ENCODE results near the gene RNF14.
A peak's percentile ranks its signal among the peaks of the same experiment; 100 is the strongest.

DNA sequence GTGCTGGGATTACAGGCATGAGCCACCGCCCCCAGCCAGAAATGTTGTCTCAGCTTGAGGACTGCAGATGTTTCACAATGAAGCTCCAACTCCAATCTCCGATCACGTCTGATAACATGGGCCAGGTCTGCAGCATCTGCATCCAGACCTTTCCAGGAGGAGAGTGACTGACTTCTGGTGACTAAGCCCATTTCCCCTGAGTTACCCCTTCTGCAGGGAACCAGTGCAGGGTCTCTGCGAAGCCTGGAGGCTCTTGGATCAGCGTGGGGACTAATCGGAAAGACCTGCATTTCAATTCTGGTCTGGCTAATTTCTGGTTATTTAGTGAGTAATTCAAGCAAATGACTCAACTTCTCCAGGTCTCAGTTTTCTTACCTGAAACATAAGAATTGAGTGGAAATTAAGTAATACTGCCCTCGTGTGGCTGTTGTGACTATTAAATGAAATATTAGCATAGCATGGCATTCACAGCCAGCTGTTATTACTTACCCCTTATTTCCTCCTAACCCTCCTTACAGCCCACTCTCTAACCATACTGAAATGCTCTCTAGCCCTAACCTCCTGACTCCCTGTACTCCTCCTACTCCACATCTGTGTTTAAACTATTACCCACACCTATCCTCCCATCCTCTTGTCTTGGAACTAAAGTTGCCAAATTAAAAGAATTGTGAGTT lies 46.1 kb downstream of the RNF14 start:
- TF ChIP-seq, protein P1, sequence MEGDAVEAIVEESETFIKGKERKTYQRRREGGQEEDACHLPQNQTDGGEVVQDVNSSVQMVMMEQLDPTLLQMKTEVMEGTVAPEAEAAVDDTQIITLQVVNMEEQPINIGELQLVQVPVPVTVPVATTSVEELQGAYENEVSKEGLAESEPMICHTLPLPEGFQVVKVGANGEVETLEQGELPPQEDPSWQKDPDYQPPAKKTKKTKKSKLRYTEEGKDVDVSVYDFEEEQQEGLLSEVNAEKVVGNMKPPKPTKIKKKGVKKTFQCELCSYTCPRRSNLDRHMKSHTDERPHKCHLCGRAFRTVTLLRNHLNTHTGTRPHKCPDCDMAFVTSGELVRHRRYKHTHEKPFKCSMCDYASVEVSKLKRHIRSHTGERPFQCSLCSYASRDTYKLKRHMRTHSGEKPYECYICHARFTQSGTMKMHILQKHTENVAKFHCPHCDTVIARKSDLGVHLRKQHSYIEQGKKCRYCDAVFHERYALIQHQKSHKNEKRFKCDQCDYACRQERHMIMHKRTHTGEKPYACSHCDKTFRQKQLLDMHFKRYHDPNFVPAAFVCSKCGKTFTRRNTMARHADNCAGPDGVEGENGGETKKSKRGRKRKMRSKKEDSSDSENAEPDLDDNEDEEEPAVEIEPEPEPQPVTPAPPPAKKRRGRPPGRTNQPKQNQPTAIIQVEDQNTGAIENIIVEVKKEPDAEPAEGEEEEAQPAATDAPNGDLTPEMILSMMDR (IDR thresholded peaks at IDR 0.05): peak; percentile 35 to 49 (median 44)
- TF ChIP-seq POLR2A (IDR thresholded peaks at IDR 0.05): no peak
